PC-3 (cell line): ENCODE measurements around the gene C16orf46. TPM values are rescaled to one million over a fixed set of nuclear protein-coding genes. Genes with fewer than 3 reads are reported as not detected.

Experiments used
- ATAC-seq: fragments of 200-7000 bp; cut with Tn5 transposase; 2 replicates; pipeline ENCODE4 v1.9.1; 2020; ENCODE audit warnings: mild to moderate bottlenecking, moderate library complexity
- BruUV-seq: library from RNA; stranded (reverse); fragments of 400-500 nt; replicated peaks from 2 replicates; lab custom pipeline; 2021; lab: Mats Ljungman, UMichigan
- CTCF ChIA-PET: fragments of 300-600 bp; sonication (Branson Sonifier 250); formaldehyde crosslinking; loops from one replicate; lab custom pipeline; 2022; ENCODE audit warnings: antibody characterized with exemption; lab: Charles Lee
- POLR2A ChIA-PET: fragments of 300-600 bp; sonication (Branson Sonifier 250); formaldehyde crosslinking; loops from one replicate; lab custom pipeline; 2022; ENCODE audit warnings: antibody characterized with exemption; ENCODE audit not compliant: unreplicated experiment; lab: Charles Lee
- DNase-seq: peaks from one replicate; pipeline ENCODE4 v3.0.0-alpha.2; 2015
- H2AFZ ChIP-seq: fragments of 300-600 bp; sonication (generic); 2 replicates; pipeline ENCODE4 v1.6.0; 2016; ENCODE audit warnings: antibody characterized with exemption, low read length
- H3F3A ChIP-seq: fragments of 300-600 bp; sonication (generic); one replicate; pipeline ENCODE4 v1.6.0; 2017; ENCODE audit warnings: antibody characterized with exemption, low read length, control low read depth, mild to moderate bottlenecking; ENCODE audit not compliant: unreplicated experiment
- H3K27ac ChIP-seq: fragments of 300-600 bp; sonication (generic); 2 replicates; pipeline ENCODE4 v1.5.1; 2016; ENCODE audit warnings: mild to moderate bottlenecking, low read length
- H3K27me3 ChIP-seq: fragments of 300-600 bp; sonication (generic); 2 replicates; pipeline ENCODE4 v1.6.1; 2016; ENCODE audit warnings: low read length, mixed read lengths
- H3K36me3 ChIP-seq: fragments of 300-600 bp; sonication (generic); 2 replicates; pipeline ENCODE4 v1.6.1; 2016; ENCODE audit warnings: low read depth, mixed run types, low read length, mixed read lengths
- H3K4me1 ChIP-seq: fragments of 300-600 bp; sonication (generic); 2 replicates; pipeline ENCODE4 v1.5.1; 2016; ENCODE audit warnings: low read length; ENCODE audit not compliant: insufficient read depth
- H3K4me2 ChIP-seq: fragments of 300-600 bp; sonication (generic); 2 replicates; pipeline ENCODE4 v1.6.0; 2016; ENCODE audit warnings: low read length
- H3K4me3 ChIP-seq: fragments of 300-600 bp; sonication (generic); 2 replicates; pipeline ENCODE4 v1.5.1; 2016; ENCODE audit warnings: mild to moderate bottlenecking, low read length, mixed read lengths
- H3K79me2 ChIP-seq: fragments of 300-600 bp; sonication (generic); 2 replicates; pipeline ENCODE4 v1.6.1; 2017; ENCODE audit warnings: low read length, mixed read lengths
- H3K9ac ChIP-seq: fragments of 300-600 bp; sonication (generic); 2 replicates; pipeline ENCODE4 v1.6.0; 2016; ENCODE audit warnings: mild to moderate bottlenecking, low read length
- H3K9me2 ChIP-seq: fragments of 300-600 bp; sonication (generic); replicated peaks from 2 replicates; pipeline ENCODE4 v1.6.1; 2016; ENCODE audit warnings: mixed run types, low read length, mixed read lengths
- H3K9me3 ChIP-seq: fragments of 300-600 bp; sonication (generic); 2 replicates; pipeline ENCODE4 v1.6.1; 2016; ENCODE audit warnings: low read length, mixed read lengths
- H4K20me1 ChIP-seq: fragments of 300-600 bp; sonication (generic); 2 replicates; pipeline ENCODE4 v1.6.1; 2016; ENCODE audit warnings: low read length, mixed read lengths
- EZH2 ChIP-seq: fragments of 300-600 bp; sonication (generic); IDR thresholded peaks from one replicate; pipeline ENCODE4 v1.6.1; 2017; ENCODE audit warnings: antibody characterized with exemption, mild to moderate bottlenecking, low read length; ENCODE audit not compliant: unreplicated experiment
- EZH2phosphoT487 ChIP-seq: fragments of 300-600 bp; sonication (generic); IDR thresholded peaks from 2 replicates; pipeline ENCODE4 v1.6.1; 2018; ENCODE audit warnings: mild to moderate bottlenecking, antibody characterized with exemption, low read length, borderline replicate concordance
- intact Hi-C: fragments of 100-400 bp; cut with micrococcal nuclease; formaldehyde crosslinking; loops from 2 replicates; pipeline ENCODE4 v1.9.0; 2023
- total RNA-seq: library from RNA; depleted of rRNA; stranded (reverse); fragments of >200 nt; gene quantifications from 2 replicates; pipeline ENCODE4 v1.2.3, GENCODE V29; 2014
- TF ChIP-seq, protein P1 (sequence below): fragments of 300-600 bp; sonication (generic); conservative IDR thresholded peaks from 2 replicates; pipeline ENCODE4 v1.5.1; 2017; ENCODE audit warnings: antibody characterized with exemption, low read depth, mild to moderate bottlenecking, low read length

Gene C16orf46
- total RNA-seq, 1 experiment from 2014 or later: 0.73 TPM

DNA sequence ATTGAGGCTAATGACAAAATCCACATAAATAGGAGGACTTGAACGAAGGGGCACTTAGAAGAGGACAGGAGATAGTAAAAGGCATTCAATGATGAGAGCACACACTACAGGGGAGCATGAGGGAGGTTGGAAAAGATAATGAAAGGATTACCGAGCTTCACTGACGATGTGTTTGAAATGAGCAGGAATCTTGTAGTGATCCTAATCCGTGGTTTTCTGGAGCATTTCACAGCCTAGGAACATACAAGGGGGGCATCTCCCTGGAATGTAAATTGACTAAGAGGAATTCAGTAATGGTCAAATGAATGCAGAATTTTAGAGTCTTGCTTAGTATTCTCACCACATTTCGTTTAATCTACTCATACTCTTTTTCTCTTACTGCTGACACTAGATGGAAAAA, 36.2 kb downstream of the C16orf46 start:
- no peaks in the 10 kb centered on the region for H4K20me1 ChIP-seq
- H3K9me2 ChIP-seq: no peaks in the 10 kb centered on the region
- H3K36me3 ChIP-seq: peaks cover 7% of the 10 kb centered on the region; the same call in 1 of the 2 replicates
- no peak for ATAC-seq
- ChIA-PET POLR2A (no interaction called here), CTCF (no interaction called here)
- intact Hi-C loops: no loop called here
- H3K27ac ChIP-seq: no peak overlapping the region
- no peaks in the 10 kb centered on the region for H3K9me3 ChIP-seq
- H3K79me2 ChIP-seq: peaks cover 41% of the 10 kb centered on the region
- H3K27me3 ChIP-seq: no peaks in the 10 kb centered on the region
- H3K9ac ChIP-seq: no peak overlapping the region
- BruUV-seq: no TSS peak
- no peaks in the 10 kb centered on the region for H3F3A ChIP-seq
- TF ChIP-seq, protein P1, sequence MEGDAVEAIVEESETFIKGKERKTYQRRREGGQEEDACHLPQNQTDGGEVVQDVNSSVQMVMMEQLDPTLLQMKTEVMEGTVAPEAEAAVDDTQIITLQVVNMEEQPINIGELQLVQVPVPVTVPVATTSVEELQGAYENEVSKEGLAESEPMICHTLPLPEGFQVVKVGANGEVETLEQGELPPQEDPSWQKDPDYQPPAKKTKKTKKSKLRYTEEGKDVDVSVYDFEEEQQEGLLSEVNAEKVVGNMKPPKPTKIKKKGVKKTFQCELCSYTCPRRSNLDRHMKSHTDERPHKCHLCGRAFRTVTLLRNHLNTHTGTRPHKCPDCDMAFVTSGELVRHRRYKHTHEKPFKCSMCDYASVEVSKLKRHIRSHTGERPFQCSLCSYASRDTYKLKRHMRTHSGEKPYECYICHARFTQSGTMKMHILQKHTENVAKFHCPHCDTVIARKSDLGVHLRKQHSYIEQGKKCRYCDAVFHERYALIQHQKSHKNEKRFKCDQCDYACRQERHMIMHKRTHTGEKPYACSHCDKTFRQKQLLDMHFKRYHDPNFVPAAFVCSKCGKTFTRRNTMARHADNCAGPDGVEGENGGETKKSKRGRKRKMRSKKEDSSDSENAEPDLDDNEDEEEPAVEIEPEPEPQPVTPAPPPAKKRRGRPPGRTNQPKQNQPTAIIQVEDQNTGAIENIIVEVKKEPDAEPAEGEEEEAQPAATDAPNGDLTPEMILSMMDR: no peak
- H2AFZ ChIP-seq: no peak overlapping the region
- peaks cover 6% of the 10 kb centered on the region; the same call in 1 of the 2 replicates for H3K4me1 ChIP-seq
- H3K4me2 ChIP-seq: no peak overlapping the region
- no peak for DNase-seq
- no peak overlapping the region for H3K4me3 ChIP-seq

DNA sequence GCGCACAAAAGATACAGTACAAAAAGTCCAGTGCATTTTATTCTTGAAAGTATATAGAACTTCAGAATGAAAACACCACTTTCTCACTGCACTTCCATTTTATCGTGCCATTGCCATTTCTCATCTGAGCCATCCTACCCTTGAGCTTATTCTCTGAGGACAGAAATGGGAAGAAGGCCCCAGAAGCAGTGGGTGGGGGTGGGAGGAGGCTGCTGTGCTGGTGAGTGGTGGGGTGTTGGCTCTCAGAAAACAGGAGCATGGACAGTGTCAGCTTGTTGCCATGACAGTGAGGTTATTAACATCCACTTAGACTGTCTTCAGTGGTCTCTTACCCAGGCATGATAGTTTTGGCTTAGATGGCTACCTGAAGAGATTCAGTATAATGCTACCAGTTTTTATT, 36.9 kb downstream of the C16orf46 start:
- Histone ChIP-seq H4K20me1 (no peaks in the 10 kb centered on the region), H3K4me2 (no peak overlapping the region), H3K4me3 (no peak overlapping the region), H3K27ac (no peak overlapping the region), H3K27me3 (no peaks in the 10 kb centered on the region), H3F3A (no peaks in the 10 kb centered on the region), H3K9me3 (no peaks in the 10 kb centered on the region), H3K4me1 (peaks cover 8% of the 10 kb centered on the region), H3K36me3 (peaks cover 7% of the 10 kb centered on the region; the same call in 1 of the 2 replicates), H2AFZ (no peak overlapping the region), H3K9me2 (no peaks in the 10 kb centered on the region), H3K79me2 (peaks cover 41% of the 10 kb centered on the region), H3K9ac (no peak overlapping the region)
- intact Hi-C loops: no loop called here
- ChIA-PET CTCF (no interaction called here), POLR2A (no interaction called here)
- BruUV-seq: no TSS peak
- no peak for TF ChIP-seq EZH2phosphoT487
- TF ChIP-seq EZH2: no peak
- TF ChIP-seq, protein P1: no peak
- ATAC-seq (no peak), DNase-seq (no peak)

DNA sequence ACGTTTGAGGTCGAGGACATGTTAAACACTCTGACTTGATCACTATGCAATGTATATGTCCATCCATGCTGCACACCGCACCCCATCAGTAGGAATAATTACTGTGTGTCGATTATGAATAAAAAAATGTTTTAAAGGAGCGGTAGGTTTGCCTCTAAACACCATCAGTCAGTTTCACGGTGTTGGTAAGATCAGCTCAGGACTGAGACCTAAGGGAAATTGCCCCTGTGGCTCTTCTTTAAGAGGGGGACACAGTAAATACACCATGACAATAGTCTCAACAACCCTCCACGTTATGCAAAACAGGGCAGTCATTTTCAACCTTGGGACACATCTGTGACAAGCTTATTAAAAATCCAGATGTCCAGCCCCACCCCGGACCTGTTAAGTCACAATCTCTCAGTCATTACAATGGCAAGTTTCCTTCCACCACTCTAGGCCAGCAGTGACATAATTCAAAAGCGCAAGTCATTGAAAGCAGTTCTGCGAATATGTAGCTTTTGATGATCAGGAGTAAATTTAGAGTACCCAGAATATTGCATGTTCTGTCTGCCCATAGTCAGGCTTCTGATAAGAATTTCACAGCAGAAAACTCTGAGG, 40.2 kb downstream of the C16orf46 start:
- TF ChIP-seq EZH2phosphoT487 (no peak), EZH2 (no peak)
- TF ChIP-seq, protein P1: no peak
- Histone ChIP-seq H3K4me3 (peak overlapping the region; percentile 94), H3K4me1 (peaks cover 9% of the 10 kb centered on the region), H4K20me1 (no peaks in the 10 kb centered on the region), H3F3A (no peaks in the 10 kb centered on the region), H3K36me3 (no peaks in the 10 kb centered on the region), H3K27ac (no peak overlapping the region), H3K27me3 (no peaks in the 10 kb centered on the region), H3K9me2 (no peaks in the 10 kb centered on the region), H3K9ac (peak overlapping the region; percentile 70), H3K4me2 (peak overlapping the region; percentile 92), H2AFZ (peak overlapping the region; percentile 59), H3K79me2 (peaks cover 41% of the 10 kb centered on the region), H3K9me3 (no peaks in the 10 kb centered on the region)
- ChIA-PET POLR2A (interaction anchor here (0.6 kb wide), 1 partner anchor 29 kb away, joined by 3 read pairs; no protein-coding TSS in a partner anchor), CTCF (interaction anchor here (1.3 kb wide), 1 partner anchor 162 kb away, joined by 7 read pairs; no protein-coding TSS in a partner anchor)
- DNase-seq: peak; percentile 28
- ATAC-seq: 0 out of 2 replicates have a peak, but pooled peaks have one; percentile 3
- intact Hi-C loops: loop anchor here (5.0 to 10.0 kb wide), 3 partner anchors 40 to 700 kb away; partner anchors contain the start of gene C16orf46
- TSS peak; percentile 52 for BruUV-seq
